DOHH2 (cell line): ENCODE results near the gene ADO.

Experiments
- H3F3A ChIP-seq: fragments of 200-600 bp; sonication (generic), shearing (Covaris generic); 2 replicates; pipeline ENCODE4 v1.6.0; 2016; ENCODE audit warnings: antibody characterized with exemption, mild to moderate bottlenecking; ENCODE audit not compliant: control insufficient read depth, insufficient read depth
- H3K27ac ChIP-seq: fragments of 200-600 bp; sonication (generic); 2 replicates; pipeline ENCODE4 v1.5.1; 2014; ENCODE audit warnings: low read depth, mild to moderate bottlenecking, low read length, moderate library complexity
- H3K27me3 ChIP-seq: fragments of 200-600 bp; sonication (generic); 2 replicates; pipeline ENCODE4 v1.6.1; 2014; ENCODE audit warnings: mild to moderate bottlenecking, low read length, mixed read lengths; ENCODE audit not compliant: control insufficient read depth
- H3K36me3 ChIP-seq: fragments of 200-600 bp; sonication (generic); 2 replicates; pipeline ENCODE4 v1.6.1; 2014; ENCODE audit warnings: mild to moderate bottlenecking, low read length, moderate library complexity, mixed read lengths; ENCODE audit not compliant: control insufficient read depth
- H3K4me1 ChIP-seq: fragments of 200-600 bp; sonication (generic); 2 replicates; pipeline ENCODE4 v1.6.1; 2014; ENCODE audit warnings: mild to moderate bottlenecking, low read length, mixed read lengths; ENCODE audit not compliant: control insufficient read depth
- H3K4me2 ChIP-seq: fragments of 200-600 bp; sonication (generic); 2 replicates; pipeline ENCODE4 v1.6.0; 2014; ENCODE audit warnings: mild to moderate bottlenecking, low read length, moderate library complexity
- H3K4me3 ChIP-seq: fragments of 200-600 bp; sonication (generic); 2 replicates; pipeline ENCODE4 v1.5.1; 2014; ENCODE audit warnings: mild to moderate bottlenecking, low read length, mixed read lengths
- H3K79me2 ChIP-seq: fragments of 200-600 bp; sonication (generic); 2 replicates; pipeline ENCODE4 v1.6.1; 2014; ENCODE audit warnings: mild to moderate bottlenecking, low read length, mixed read lengths; ENCODE audit not compliant: control insufficient read depth
- H3K9me2 ChIP-seq: fragments of 200-600 bp; sonication (generic); replicated peaks from 2 replicates; pipeline ENCODE4 v1.6.1; 2014; ENCODE audit warnings: mild to moderate bottlenecking, low read length, mixed read lengths; ENCODE audit not compliant: control insufficient read depth
- H3K9me3 ChIP-seq: fragments of 200-600 bp; sonication (generic); 2 replicates; pipeline ENCODE4 v1.6.1; 2014; ENCODE audit warnings: antibody characterized with exemption, low read length, mixed read lengths; ENCODE audit not compliant: control insufficient read depth, insufficient read depth
- H4K20me1 ChIP-seq: fragments of 200-600 bp; sonication (generic); 2 replicates; pipeline ENCODE4 v1.6.0; 2014; ENCODE audit warnings: low read depth, mild to moderate bottlenecking, antibody characterized with exemption, low read length, moderate library complexity; ENCODE audit not compliant: control insufficient read depth, insufficient read depth
- CTCF ChIP-seq: fragments of 200-600 bp; sonication (generic); IDR thresholded peaks from one replicate; pipeline ENCODE4 v1.5.1; 2014; ENCODE audit warnings: antibody characterized with exemption, mild to moderate bottlenecking, low read depth, low read length; ENCODE audit not compliant: poor library complexity, severe bottlenecking
- EZH2phosphoT487 ChIP-seq: fragments of 200-600 bp; sonication (generic); IDR thresholded peaks from 2 replicates; pipeline ENCODE4 v1.6.1; 2017; ENCODE audit warnings: borderline replicate concordance, mild to moderate bottlenecking, antibody characterized with exemption, low read length, moderate library complexity, mixed read lengths

Gene ADO

GRCh38 chr10:62795100-62795499 lies 9.4 kb upstream of the ADO start:
- no peak overlapping the region for H3K27ac ChIP-seq
- no peak for TF ChIP-seq CTCF
- TF ChIP-seq EZH2phosphoT487 = no peak
- H3K4me3 ChIP-seq = no peak overlapping the region
- H3F3A ChIP-seq = no peaks in the 10 kb centered on the region
- no peaks in the 10 kb centered on the region for H3K9me2 ChIP-seq
- no peaks in the 10 kb centered on the region for H3K79me2 ChIP-seq
- no peaks in the 10 kb centered on the region for H4K20me1 ChIP-seq
- H3K4me2 ChIP-seq = no peak overlapping the region
- H3K36me3 ChIP-seq = no peaks in the 10 kb centered on the region
- H3K9me3 ChIP-seq = no peaks in the 10 kb centered on the region
- no peaks in the 10 kb centered on the region for H3K4me1 ChIP-seq
- H3K27me3 ChIP-seq = no peaks in the 10 kb centered on the region

DNA sequence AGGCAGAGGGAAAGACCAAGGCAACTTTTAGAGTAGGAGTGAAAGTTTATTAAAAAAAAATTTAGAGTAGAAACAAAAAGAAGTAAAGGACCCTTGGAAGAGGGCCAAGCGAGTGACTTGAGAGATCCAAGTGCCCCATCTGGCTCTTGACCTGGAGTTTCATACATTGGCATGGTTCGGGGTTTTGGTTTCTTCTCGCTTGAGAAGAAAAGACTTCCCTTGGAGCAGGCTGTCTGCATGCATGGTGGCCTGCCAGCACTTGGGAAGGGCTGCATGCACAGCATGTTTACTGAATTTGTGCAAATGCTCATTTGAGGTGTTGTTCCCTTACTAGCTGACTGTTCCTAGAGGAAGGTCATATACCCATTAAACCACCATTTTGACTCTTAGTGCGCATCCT lies 8.8 kb upstream of the ADO start:
- no peaks in the 10 kb centered on the region for H3K4me1 ChIP-seq
- no peaks in the 10 kb centered on the region for H3K36me3 ChIP-seq
- no peaks in the 10 kb centered on the region for H3K27me3 ChIP-seq
- no peak overlapping the region for H3K27ac ChIP-seq
- H3K4me2 ChIP-seq = no peak overlapping the region
- no peaks in the 10 kb centered on the region for H4K20me1 ChIP-seq
- no peak overlapping the region for H3K4me3 ChIP-seq
- no peaks in the 10 kb centered on the region for H3K9me3 ChIP-seq
- no peaks in the 10 kb centered on the region for H3F3A ChIP-seq
- H3K79me2 ChIP-seq = no peaks in the 10 kb centered on the region
- TF ChIP-seq EZH2phosphoT487 = no peak
- TF ChIP-seq CTCF = no peak
- no peaks in the 10 kb centered on the region for H3K9me2 ChIP-seq

- no peaks in the 10 kb centered on the region for H3K4me1 ChIP-seq
These were observed 7.6 kb upstream of the ADO start for GRCh38 chr10:62796896-62797295.

More at GRCh38 chr10:62796896-62797295, 7.6 kb upstream of the ADO start:
- no peaks in the 10 kb centered on the region for H3K27me3 ChIP-seq
- no peaks in the 10 kb centered on the region for H3F3A ChIP-seq
- no peaks in the 10 kb centered on the region for H3K36me3 ChIP-seq
- H3K4me2 ChIP-seq = no peak overlapping the region
- no peak overlapping the region for H3K27ac ChIP-seq
- H3K9me2 ChIP-seq = no peaks in the 10 kb centered on the region
- no peak overlapping the region for H3K4me3 ChIP-seq
- no peaks in the 10 kb centered on the region for H4K20me1 ChIP-seq
- H3K79me2 ChIP-seq = no peaks in the 10 kb centered on the region
- H3K9me3 ChIP-seq = no peaks in the 10 kb centered on the region
- no peak for TF ChIP-seq CTCF
- TF ChIP-seq EZH2phosphoT487 = no peak
